GM12878 (cell line): ENCODE data around the gene ACTA2. TPM values are rescaled to one million over a fixed set of nuclear protein-coding genes. Genes with fewer than 3 reads are reported as not detected.

Source experiments
- ATAC-seq: fragments of 200-7000 bp; cut with Tn5 transposase; 3 replicates; pipeline ENCODE4 v1.9.1; 2020; ENCODE audit warnings: mild to moderate bottlenecking, moderate library complexity
- BruUV-seq: library from RNA; stranded (reverse); fragments of 400-500 nt; replicated peaks from 2 replicates; lab custom pipeline; 2021; lab: Mats Ljungman, UMichigan
- CTCF ChIA-PET: fragments of 300-600 bp; sonication (Branson Sonifier 250); formaldehyde crosslinking; extraction: SDS; loops from one replicate; lab custom pipeline; 2021; ENCODE audit warnings: inconsistent platforms; lab: Yijun Ruan, JAX
- POLR2A ChIA-PET: fragments of 350-600 bp; formaldehyde crosslinking; extraction: SDS; loops from one replicate; lab custom pipeline; 2021; ENCODE audit warnings: inconsistent platforms; lab: Charles Lee
- RAD21 ChIA-PET: fragments of 300-600 bp; sonication (Branson Sonifier 250); formaldehyde crosslinking; loops from one replicate; lab custom pipeline; 2023; ENCODE audit warnings: antibody characterized with exemption; ENCODE audit not compliant: unreplicated experiment; lab: Charles Lee
- SMC1A ChIA-PET: fragments of 300-600 bp; sonication (Branson Sonifier 250); formaldehyde crosslinking; loops from one replicate; lab custom pipeline; 2023; ENCODE audit not compliant: unreplicated experiment, uncharacterized antibody; lab: Charles Lee
- DNase-seq: peaks from one replicate; pipeline ENCODE4 v3.0.0-alpha.2; 2011; ENCODE audit warnings: low read depth, low spot score
- FAIRE-seq: peaks from 3 replicates; lab custom pipeline; 2011; peaks lifted over from hg19 to GRCh38; lab: Jason Lieb, UNC
- H2AFZ ChIP-seq: 2 replicates; pipeline ENCODE4 v1.6.0; 2011; ENCODE audit warnings: low read depth, low read length, control low read depth; ENCODE audit not compliant: control insufficient read depth
- H3K27ac ChIP-seq: 2 replicates; pipeline ENCODE4 v1.5.1; 2011; ENCODE audit warnings: control low read depth; ENCODE audit not compliant: control insufficient read depth, insufficient read depth
- H3K27me3 ChIP-seq, 2 experiments: replicated peaks in 1 of 2; 2 replicates each; pipeline versions ENCODE4 v1.6.0 to v1.6.1; 2011; ENCODE audit warnings: low read length in 1 of 2; ENCODE audit not compliant: control insufficient read depth in 2 of 2, insufficient read depth in 2 of 2
- H3K36me3 ChIP-seq, 2 experiments: 2 replicates each; pipeline ENCODE4 v1.5.1; 2011; ENCODE audit warnings: low read length in 1 of 2; ENCODE audit not compliant: control insufficient read depth in 2 of 2, insufficient read depth in 2 of 2
- H3K4me1 ChIP-seq: 2 replicates; pipeline ENCODE4 v1.6.1; 2011; ENCODE audit warnings: mild to moderate bottlenecking, low read length, moderate library complexity, mixed read lengths; ENCODE audit not compliant: control insufficient read depth, insufficient read depth
- H3K4me2 ChIP-seq: 2 replicates; pipeline ENCODE4 v1.6.0; 2011; ENCODE audit warnings: control low read depth; ENCODE audit not compliant: control insufficient read depth, insufficient read depth
- H3K4me3 ChIP-seq: fragments of 200-600 bp; sonication (generic); 2 replicates; pipeline ENCODE4 v1.5.1; 2016
- H3K79me2 ChIP-seq: 2 replicates; pipeline ENCODE4 v1.6.0; 2011; ENCODE audit warnings: low read length; ENCODE audit not compliant: control insufficient read depth, insufficient read depth
- H3K9ac ChIP-seq: 2 replicates; pipeline ENCODE4 v1.8.0; 2011; ENCODE audit warnings: low read length, control low read depth, mixed read lengths; ENCODE audit not compliant: control insufficient read depth, insufficient read depth
- H3K9me3 ChIP-seq: replicated peaks from 3 replicates; pipeline ENCODE4 v1.5.1; 2011; ENCODE audit warnings: mild to moderate bottlenecking, low read length; ENCODE audit not compliant: control insufficient read depth, insufficient read depth
- H4K20me1 ChIP-seq: 2 replicates; pipeline ENCODE4 v1.6.0; 2011; ENCODE audit not compliant: control insufficient read depth, insufficient read depth
- ATF2 ChIP-seq: IDR thresholded peaks from 2 replicates; pipeline ENCODE4 v1.6.1; 2012; ENCODE audit warnings: low read length, inconsistent platforms
- ATF3 ChIP-seq: IDR thresholded peaks from 2 replicates; pipeline ENCODE4 v1.6.1; 2011; ENCODE audit warnings: low read depth, mild to moderate bottlenecking, low read length, moderate library complexity, borderline replicate concordance; ENCODE audit errors: extremely low read depth
- CEBPZ ChIP-seq: fragments of 150-350 bp; IDR thresholded peaks from 2 replicates; pipeline ENCODE4 v1.6.1; 2016; ENCODE audit warnings: low read depth, low read length
- CHD4 ChIP-seq: fragments of 200-600 bp; sonication (generic); IDR thresholded peaks from 2 replicates; pipeline ENCODE4 v1.6.1; 2016; ENCODE audit warnings: mild to moderate bottlenecking
- FOXM1 ChIP-seq: IDR thresholded peaks from 2 replicates; pipeline ENCODE4 v1.6.1; 2012; ENCODE audit warnings: low read depth, mild to moderate bottlenecking, inconsistent platforms, low read length, moderate library complexity
- IRF4 ChIP-seq: IDR thresholded peaks from 2 replicates; pipeline ENCODE4 v1.6.1; 2011; ENCODE audit warnings: low read depth, low read length
- PAX8 ChIP-seq: fragments of 450-650 bp; IDR thresholded peaks from 2 replicates; pipeline ENCODE4 v1.6.1; 2017; ENCODE audit warnings: mild to moderate bottlenecking, moderate library complexity
- PKNOX1 ChIP-seq: fragments of 450-650 bp; IDR thresholded peaks from 2 replicates; pipeline ENCODE4 v1.6.1; 2016; ENCODE audit warnings: mild to moderate bottlenecking
- PML ChIP-seq: IDR thresholded peaks from 2 replicates; pipeline ENCODE4 v1.6.1; 2012; ENCODE audit warnings: low read length, inconsistent platforms
- SMAD5 ChIP-seq: IDR thresholded peaks from 2 replicates; pipeline ENCODE4 v1.6.1; 2016; ENCODE audit warnings: antibody characterized with exemption, low read depth
- STAT3 ChIP-seq: IDR thresholded peaks from 2 replicates; pipeline ENCODE4 v1.6.1; 2011; ENCODE audit warnings: low read depth, low read length, improper control_type of control experiment
- WRNIP1 ChIP-seq: IDR thresholded peaks from 2 replicates; pipeline ENCODE4 v1.6.1; 2011; ENCODE audit warnings: low read depth, low read length, improper control_type of control experiment, borderline replicate concordance
- in situ Hi-C: fragments of 300-500 bp; cut with MboI; formaldehyde crosslinking; loops from 9 replicates; pipeline ENCODE4 v1.14.3; 2018; ENCODE audit warnings: mixed read lengths
- intact Hi-C: fragments of 100-400 bp; cut with micrococcal nuclease; formaldehyde crosslinking; loops from one replicate; pipeline ENCODE4 v1.14.2; 2022; ENCODE audit not compliant: unreplicated experiment
- polyA plus RNA-seq, 11 experiments: library from polyadenylated mRNA; depleted of rRNA in 4 of 11; unstranded in 6 of 11; stranded (reverse) in 5 of 11; fragments of >200 nt; fragmentation: Nextera tagmentation in 4 of 11; fragmentation: Illumina TruSeq in 1 of 11; extraction: Ambion mirVana in 4 of 11; extraction: Trizol in 1 of 11; gene quantifications; 1 replicate in 1 of 11; 2 replicates in 10 of 11; pipeline versions ENCODE4 v1.2.1 to v1.2.3, GENCODE V29; 2011 to 2016; ENCODE audit warnings: inconsistent platforms in 2 of 11, missing spikeins in 2 of 11, low read depth in 1 of 11
- total RNA-seq, 4 experiments: library from RNA; depleted of rRNA in 3 of 4; stranded (reverse); fragments of >200 nt in 3 of 4; fragmentation: Illumina TruSeq in 1 of 4; extraction: Trizol in 1 of 4; gene quantifications; 2 replicates each; pipeline versions ENCODE4 v1.2.1 to v1.2.3, GENCODE V29; 2013 to 2021

The ACTA2 gene
- total and polyA plus RNA-seq, 10 of the 15 experiments (the other 5 are each of a cell fraction or from before 2014, with no cell fraction given), result 7.4 to 78.2 (median 32.4) TPM

DNA sequence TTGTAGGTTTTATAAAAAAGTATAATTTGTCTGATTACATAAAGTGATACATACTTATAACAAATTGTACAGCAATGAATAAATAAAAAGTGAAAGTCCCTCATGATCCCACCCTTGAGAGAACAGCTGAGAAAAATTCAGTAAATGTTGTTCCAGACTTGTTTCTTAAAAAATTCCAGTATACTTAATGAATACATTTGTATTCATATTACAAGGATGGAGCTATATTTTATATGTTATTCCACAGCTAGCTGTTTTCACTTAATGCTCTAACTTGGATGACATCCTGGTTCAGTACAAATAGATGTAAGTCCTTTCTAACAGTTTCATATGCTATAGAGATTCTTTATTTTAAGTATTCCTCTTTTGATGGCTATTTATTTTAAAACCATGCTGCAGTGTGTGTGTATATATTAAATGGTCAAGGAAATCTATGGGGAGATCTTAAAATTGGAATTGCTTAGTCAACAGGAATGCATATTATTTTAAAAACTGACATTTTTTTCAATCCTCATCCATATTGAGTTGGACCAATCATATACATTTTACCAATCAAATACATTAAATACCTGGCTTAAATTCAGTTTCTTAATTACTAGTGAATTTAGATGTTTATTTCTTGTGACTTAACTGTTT lies 63.6 kb downstream of the ACTA2 start:
- in situ Hi-C loops, result no loop called here
- CTCF ChIA-PET, result interaction anchor here (1.0 to 9.8 kb wide), 5 partner anchors 11 to 110 kb away, joined by 3 to 116 read pairs (median 64); no protein-coding TSS in a partner anchor
- no peaks in the 10 kb centered on the region for H3K36me3 ChIP-seq
- no TSS peak for BruUV-seq
- peak overlapping the region; percentile 75 for H3K4me3 ChIP-seq
- no peak overlapping the region for H2AFZ ChIP-seq
- POLR2A ChIA-PET, result interaction anchor here (1.1 to 13.1 kb wide), 3 partner anchors 10 to 105 kb away, joined by 4 to 248 read pairs (median 7); no protein-coding TSS in a partner anchor
- DNase-seq (no peak), ATAC-seq (no peak)
- H3K27ac ChIP-seq, result peak overlapping the region; percentile 61
- SMC1A ChIA-PET, result interaction anchor here (0.9 to 12.6 kb wide), 8 partner anchors 12 to 104 kb away, joined by 3 to 329 read pairs (median 54); partner anchors contain the start of gene FAS
- peaks cover 95% of the 10 kb centered on the region for H3K79me2 ChIP-seq
- RAD21 ChIA-PET, result interaction anchor here (0.7 to 13.0 kb wide), 9 partner anchors 11 to 271 kb away, joined by 3 to 249 read pairs (median 4); partner anchors contain the start of genes ANKRD22 and FAS
- H3K27me3 ChIP-seq, result no peaks in the 10 kb centered on the region
- no peaks in the 10 kb centered on the region for H4K20me1 ChIP-seq
- H3K9ac ChIP-seq, result peak overlapping the region; percentile 68
- intact Hi-C loops, result loop anchor here (1.0 to 10.0 kb wide), 2 partner anchors 9 to 526 kb away; partner anchors contain the start of gene IFIT5
- H3K4me2 ChIP-seq, result peak overlapping the region; percentile 77
- TF ChIP-seq FOXM1 (no peak), ATF3 (no peak), ATF2 (no peak), WRNIP1 (no peak), STAT3 (no peak), SMAD5 (no peak), CEBPZ (no peak), PKNOX1 (no peak), PAX8 (no peak), CHD4 (no peak), IRF4 (no peak), PML (no peak)
- TF ChIP-seq, all 136 proteins: peak for 0
- H3K4me1 ChIP-seq, result peaks cover 49% of the 10 kb centered on the region
- no peaks in the 10 kb centered on the region for H3K9me3 ChIP-seq
- no peak for FAIRE-seq
